HG03097 (cell line): ENCODE results near the gene STAB1.

ENCODE experiments used
- ATAC-seq: cut with Tn5 transposase; IDR thresholded peaks from one replicate; pipeline ENCODE4 v1.9.1; 2021; ENCODE audit not compliant: unreplicated experiment, low FRiP score

STAB1 gene

GRCh38 chr3:52557011-52557960 lies 62.1 kb downstream of the STAB1 start:
- no peak for ATAC-seq

GRCh38 chr3:52558436-52558835 lies 63.3 kb downstream of the STAB1 start:
- no peak for ATAC-seq

DNA sequence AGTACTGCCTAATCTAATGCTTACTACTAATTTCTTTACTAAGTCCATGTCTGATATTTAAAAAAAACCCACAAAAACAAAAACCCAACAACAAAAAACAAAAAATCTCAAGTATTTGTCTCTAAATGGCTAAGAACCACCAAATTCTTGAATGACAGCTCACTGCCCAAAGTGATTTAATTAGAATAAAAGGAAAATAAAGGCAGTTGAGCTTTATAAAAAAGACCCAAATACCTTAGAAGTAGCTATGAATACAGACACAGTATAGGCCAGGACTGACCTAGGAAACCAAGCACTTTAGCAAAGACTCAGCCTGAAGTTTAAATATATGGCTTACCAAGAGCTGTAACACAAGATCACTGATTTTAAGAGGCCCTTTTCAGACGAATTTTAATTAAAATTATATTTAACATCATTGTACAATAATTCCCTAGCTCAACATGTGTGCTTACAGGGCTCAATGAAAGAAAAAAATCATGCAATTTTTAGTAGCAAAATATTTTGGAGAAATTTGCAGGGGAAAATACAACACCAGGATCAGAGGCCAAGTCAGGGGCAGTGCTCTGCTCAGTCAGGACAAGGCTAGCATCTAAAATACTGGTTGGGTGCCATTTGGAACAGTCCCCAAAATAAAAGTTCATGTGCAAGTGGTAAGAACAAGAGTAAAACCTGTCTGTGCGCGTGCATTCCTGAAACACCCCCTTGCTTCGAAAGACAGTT lies 66.0 kb downstream of the STAB1 start:
- no peak for ATAC-seq

GRCh38 chr3:52563984-52564383 lies 68.8 kb downstream of the STAB1 start:
- no peak for ATAC-seq

DNA sequence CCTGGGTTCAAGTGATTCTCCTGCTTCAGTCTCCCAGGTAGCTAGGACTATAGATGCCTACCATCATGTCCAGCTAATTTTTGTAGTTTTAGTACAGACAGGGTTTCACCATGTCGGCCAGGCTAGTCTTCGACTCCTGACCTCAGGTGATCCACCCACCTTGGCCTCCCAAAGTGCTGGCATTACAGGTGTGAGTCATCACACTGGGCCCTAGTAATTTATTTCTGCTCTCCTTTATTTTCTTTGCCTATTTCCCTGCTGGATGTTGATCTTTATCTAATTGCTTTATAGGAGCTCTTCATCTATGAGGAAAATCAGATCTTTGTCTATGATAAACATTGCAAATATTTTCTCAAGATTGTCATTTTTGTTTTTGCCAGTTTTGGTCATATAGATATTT lies 72.9 kb downstream of the STAB1 start:
- no peak for ATAC-seq

GRCh38 chr3:52570076-52570475 lies 74.9 kb downstream of the STAB1 start:
- no peak for ATAC-seq

GRCh38 chr3:52572221-52572620 lies 77.1 kb downstream of the STAB1 start:
- no peak for ATAC-seq
